DMS114 treated with DMSO at 0.1 percent for 48 hours (cell line): ENCODE data around the gene GBF1.

ENCODE experiments used
- DNase-seq: peaks from one replicate; lab custom pipeline; 2025; ENCODE audit not compliant: unreplicated experiment; lab: John Stamatoyannopoulos, UW

Gene GBF1

GRCh38 chr10:102341038-102341688 lies 95.8 kb downstream of the GBF1 start:
- DNase-seq: no peak

DNA sequence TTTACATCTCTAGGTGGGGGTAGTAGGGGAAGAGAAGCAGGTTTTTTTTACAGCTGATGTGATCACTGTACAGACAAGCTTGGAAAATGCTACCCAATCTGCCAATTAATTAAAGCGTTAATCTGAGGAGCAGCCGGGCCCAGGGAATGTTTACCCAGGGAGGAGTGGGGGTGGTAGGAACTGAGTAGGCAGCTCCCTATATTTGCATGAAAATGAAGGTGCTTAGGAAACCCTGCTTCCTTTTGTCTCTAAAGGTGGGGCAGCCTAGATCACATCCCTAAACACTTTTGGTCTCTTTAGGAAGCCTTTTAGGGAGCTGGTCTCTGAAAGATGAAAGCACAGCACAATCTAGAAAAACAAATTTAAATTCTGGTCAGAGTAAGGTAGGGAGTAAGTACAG lies 97.1 kb downstream of the GBF1 start:
- no peak for DNase-seq

GRCh38 chr10:102342958-102343357 lies 97.6 kb downstream of the GBF1 start:
- no peak for DNase-seq

DNA sequence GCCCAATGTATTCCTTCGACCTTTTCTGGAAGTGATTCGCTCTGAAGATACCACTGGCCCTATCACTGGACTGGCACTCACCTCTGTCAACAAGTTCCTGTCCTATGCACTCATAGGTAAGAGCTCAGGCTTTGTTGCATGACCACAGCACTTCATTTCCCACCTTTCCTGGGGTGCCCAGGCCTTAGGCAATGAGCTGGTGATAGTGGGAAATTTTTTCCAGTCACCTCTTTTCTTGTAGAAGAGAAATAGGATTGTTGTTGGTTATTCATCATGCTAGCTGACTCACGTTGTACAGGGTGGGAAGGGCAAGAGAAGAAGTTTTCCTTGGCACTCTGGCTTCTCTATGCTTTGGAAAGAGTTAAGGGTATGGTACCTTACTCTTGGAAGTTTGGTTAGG lies 98.7 kb downstream of the GBF1 start:
- no peak for DNase-seq

DNA sequence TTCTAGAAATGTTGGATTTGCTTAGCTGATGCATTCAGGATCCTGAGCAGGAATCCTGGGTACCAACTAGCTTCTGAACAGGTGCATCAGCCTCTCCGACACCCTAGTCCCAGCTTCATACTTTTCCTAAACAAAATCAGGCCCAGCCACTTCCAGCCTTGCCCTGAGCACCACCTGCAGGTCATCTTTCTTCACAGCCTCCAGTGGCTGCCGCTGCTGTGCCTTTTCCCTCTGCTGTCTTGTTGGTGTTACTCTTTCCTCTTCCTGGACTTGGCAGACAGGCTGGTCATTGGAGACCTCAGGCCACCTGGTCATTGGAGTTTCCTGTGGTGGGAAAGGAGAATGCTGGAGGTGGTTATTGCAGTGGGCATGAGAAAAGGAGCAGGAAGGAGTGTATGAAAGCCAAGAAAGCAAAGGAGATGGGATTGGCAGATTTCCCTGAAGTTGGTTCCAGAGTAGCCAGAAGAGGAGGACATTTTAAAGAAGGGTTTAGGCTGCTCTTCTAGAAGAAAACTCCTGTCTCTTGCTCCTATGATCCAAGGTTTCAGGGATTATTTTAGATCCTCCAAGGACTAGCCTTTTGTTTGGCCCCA lies 102.0 kb downstream of the GBF1 start:
- DNase-seq: peak; percentile 64

- peak; percentile 41 for DNase-seq
These were observed 106.9 kb downstream of the GBF1 start for GRCh38 chr10:102352066-102352715.

DNA sequence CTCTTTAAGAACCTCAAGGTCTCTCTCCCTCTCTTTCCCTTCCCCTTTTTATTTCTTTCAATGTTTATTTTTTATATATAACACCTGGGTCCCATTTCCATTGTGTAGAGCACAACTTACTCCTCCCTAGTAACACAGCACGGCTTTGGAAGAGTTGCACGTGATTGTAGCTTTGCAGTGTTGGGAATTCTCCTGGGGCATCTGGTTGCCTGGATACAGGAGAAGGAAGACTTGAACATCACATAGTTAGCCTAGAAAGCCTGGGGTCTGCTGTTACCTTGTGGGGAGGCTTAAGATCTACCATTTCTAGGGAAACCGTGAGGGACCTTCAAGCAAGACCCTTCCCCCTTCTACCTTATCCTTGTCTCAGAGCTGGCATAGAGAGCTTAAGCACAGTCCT lies 109.1 kb downstream of the GBF1 start:
- DNase-seq: no peak

DNA sequence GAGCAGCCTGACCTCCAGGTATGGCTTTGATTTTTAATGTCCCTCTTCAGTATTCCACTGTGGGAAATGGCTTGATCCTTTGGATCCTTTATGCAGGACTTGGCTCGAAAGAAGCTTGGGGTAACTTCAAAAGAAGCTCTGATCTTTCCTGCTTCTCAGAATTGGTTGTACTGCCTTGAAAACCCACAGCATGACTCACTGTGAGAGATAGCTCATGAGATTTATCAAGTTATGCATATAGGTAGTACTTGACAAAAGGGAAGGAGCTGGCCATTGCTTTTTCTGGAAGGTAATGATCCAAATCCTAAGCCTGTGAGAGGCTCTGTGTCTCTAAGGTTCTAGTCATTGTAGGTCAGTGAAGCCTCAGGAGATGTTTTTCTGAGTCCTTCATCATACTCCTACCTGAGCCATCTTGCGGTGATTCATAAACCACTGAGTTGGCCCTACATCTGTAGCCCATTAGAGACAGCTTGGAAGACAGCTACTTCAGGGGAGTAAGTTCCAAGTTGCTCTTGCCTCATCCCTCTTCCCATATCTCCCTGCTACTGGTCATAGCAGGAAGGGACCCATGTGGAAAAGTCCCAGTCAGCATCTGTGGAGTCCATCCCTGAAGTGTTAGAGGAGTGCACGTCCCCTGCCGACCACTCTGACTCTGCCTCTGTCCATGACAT lies 113.5 kb downstream of the GBF1 start:
- DNase-seq: no peak

GRCh38 chr10:102367441-102367840 lies 122.1 kb downstream of the GBF1 start:
- no peak for DNase-seq

GRCh38 chr10:102368077-102368476 lies 122.7 kb downstream of the GBF1 start:
- no peak for DNase-seq

GRCh38 chr10:102371295-102371694 lies 126.0 kb downstream of the GBF1 start:
- DNase-seq: no peak

DNA sequence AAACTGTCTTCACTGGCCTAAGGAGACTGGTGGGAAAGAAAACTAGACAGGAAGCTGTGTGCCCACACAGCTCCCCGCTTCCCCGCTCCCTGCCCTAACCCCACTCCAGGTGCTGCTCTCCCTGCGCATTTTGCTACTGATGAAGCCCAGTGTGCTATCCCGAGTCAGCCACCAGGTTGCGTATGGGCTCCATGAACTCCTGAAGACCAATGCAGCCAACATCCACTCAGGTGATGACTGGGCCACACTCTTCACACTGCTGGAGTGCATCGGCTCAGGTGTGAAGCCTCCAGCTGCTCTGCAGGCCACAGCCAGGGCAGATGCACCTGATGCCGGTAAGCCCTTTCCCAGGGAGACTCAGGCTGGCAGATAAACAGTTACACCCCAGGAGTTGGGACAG lies 129.9 kb downstream of the GBF1 start:
- DNase-seq: no peak

GRCh38 chr10:102375867-102376266 lies 130.5 kb downstream of the GBF1 start:
- no peak for DNase-seq

DNA sequence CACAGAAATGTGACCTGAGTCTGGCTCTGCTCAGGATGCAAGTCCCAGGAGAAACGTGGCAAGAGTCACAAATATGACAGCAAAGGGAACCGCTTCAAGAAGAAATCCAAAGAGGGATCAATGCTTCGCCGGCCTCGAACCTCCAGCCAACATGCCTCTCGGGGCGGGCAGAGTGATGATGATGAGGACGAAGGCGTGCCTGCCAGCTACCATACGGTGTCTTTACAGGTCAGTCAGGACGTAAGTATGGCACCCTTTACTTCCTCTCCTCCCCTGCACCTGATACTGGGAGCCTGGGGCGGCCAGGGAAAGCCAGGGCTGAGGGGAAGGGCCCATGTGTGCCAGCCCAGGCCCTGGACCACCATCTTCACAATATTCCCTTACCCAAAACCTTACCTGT lies 131.6 kb downstream of the GBF1 start:
- no peak for DNase-seq

DNA sequence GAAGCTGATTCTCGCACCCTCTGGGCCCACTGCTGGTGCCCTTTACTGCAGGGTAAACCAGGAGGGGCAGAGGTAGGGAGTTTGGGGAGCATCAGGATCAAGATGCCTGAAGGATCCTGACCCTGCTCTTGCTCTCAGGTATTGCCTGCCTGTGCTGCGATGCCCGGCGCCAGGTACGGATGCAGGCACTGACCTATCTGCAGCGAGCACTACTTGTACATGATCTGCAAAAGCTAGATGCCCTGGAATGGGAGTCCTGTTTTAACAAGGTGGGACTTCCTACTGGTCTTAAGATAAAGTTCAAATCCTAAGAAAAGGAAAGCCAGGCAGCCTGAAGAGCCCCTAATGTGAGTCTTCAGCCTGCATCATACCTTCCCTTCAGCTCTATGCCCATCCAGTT lies 134.1 kb downstream of the GBF1 start:
- DNase-seq: no peak

- no peak for DNase-seq
These were observed 136.7 kb downstream of the GBF1 start for GRCh38 chr10:102381983-102382382.

DNA sequence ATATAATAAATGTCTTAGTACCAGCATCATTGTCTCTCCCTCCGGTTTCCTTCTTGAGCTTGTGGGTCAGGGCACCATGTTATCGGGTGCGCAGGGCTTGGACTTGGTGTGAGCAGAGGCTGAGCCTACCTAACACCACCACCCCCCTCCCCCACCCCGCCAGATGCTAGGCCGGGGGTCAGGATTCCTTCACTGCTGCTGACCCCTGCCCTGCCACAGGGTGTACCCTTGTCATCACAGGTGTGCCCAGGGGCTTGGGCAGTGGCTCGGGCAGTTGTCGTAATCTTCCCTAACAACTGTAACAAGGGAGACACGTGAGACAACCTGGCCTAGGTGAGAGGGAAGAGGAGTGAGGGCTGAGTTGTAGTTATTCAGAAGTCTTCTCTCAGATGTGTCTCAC lies 137.5 kb downstream of the GBF1 start:
- DNase-seq: no peak

- DNase-seq: no peak
These were observed 138.7 kb downstream of the GBF1 start for GRCh38 chr10:102384053-102384452.

DNA sequence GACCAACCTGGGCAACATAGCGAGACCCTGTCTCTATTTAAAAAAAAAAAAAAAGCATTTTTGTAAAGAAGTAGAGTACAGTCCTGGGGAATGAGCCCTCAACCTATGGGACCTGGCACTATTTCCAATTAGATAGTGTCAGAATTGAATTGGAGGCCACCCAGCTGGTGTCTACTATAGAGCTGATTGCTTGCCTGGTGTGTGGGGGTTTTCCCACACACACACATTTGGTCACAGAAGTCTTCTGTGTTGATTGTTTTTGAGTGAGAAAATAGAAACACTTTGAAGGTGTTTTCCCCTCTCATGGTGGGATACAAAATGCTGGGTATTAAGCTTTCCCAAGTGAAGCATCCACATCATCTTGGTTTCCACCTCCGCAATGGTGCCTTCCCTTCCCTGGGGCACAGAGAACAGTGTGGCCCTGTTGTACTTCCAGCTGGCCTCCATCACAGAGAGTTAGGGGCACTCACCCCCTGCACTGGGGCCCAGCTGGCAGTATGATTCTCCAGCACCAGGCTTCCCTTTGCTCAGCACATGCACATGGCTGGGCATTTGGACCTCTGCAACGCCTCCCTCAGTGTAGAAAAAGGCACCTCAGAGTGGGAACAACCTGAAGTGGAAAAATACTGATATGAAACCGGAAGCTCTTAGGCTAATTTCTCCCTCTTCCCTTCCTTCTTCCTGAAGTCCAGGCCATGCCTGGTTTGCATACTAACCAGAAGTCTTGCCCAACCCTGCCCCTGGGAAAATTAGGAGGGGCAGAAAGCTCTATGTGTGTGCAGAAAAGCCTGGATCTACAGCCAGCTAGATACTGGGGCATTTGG lies 139.5 kb downstream of the GBF1 start:
- no peak for DNase-seq

DNA sequence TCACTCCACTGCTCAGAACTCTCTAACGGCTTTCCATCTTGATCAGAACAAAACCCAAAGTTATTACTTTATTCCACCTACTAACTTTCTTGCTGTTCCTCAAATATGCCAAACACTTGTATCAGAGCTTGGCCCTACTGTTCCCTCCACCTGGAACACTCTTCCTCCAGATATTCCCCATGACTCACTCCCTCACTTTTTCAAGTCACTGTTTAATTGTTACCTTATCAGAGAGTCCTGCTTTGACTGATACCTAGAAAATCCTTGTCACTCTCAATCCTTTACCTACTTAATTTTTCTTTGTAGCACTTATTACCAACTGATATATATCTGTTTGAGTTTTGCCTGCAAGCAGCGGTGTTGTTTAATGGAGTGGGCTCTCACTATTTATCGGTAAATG lies 144.6 kb downstream of the GBF1 start:
- DNase-seq: no peak

DNA sequence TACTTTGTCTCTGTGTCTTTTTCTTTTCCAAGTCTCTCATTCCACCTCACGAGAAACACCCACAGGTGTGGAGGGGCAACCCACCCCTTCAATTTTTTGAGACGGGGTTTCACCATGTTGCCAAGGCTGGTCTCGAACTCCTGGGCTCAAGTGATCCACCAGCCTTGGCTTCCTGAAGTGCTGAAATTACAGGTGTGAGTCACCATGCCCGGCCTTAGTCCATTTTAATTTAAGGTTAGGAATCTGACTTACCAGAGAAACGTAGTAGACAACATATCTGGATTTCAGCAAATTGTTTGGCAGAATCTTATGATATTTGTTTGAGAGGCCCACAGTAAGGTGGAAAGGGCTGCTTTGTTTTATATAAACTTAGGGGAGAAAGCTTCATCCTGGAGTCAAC lies 147.0 kb downstream of the GBF1 start:
- no peak for DNase-seq
